GM15510 (cell line): ENCODE measurements around the gene ABLIM2.

Source experiments
- POLR2A ChIP-seq: IDR thresholded peaks from 3 replicates; pipeline ENCODE4 v1.6.1; 2011; ENCODE audit warnings: borderline replicate concordance; ENCODE audit not compliant: insufficient read length; ENCODE audit errors: extremely low read depth

The ABLIM2 gene

GRCh38 chr4:8171984-8172924 is 13.6 kb upstream of the ABLIM2 start:
- TF ChIP-seq POLR2A, result no peak

- TF ChIP-seq POLR2A, result no peak
Observed at GRCh38 chr4:8171266-8171665, 12.7 kb upstream of the ABLIM2 start.

GRCh38 chr4:8170341-8170740 is 11.7 kb upstream of the ABLIM2 start:
- no peak for TF ChIP-seq POLR2A

- no peak for TF ChIP-seq POLR2A
Observed at GRCh38 chr4:8169763-8170162, 11.2 kb upstream of the ABLIM2 start.

GRCh38 chr4:8168832-8169598 is 10.4 kb upstream of the ABLIM2 start:
- TF ChIP-seq POLR2A, result no peak

GRCh38 chr4:8168232-8168631 is 9.6 kb upstream of the ABLIM2 start:
- no peak for TF ChIP-seq POLR2A

GRCh38 chr4:8167815-8168214 is 9.2 kb upstream of the ABLIM2 start:
- TF ChIP-seq POLR2A, result no peak

- no peak for TF ChIP-seq POLR2A
Observed at GRCh38 chr4:8167291-8167690, 8.7 kb upstream of the ABLIM2 start.

- no peak for TF ChIP-seq POLR2A
Observed at GRCh38 chr4:8165374-8165896, 6.8 kb upstream of the ABLIM2 start.

GRCh38 chr4:8164687-8165086 is 6.1 kb upstream of the ABLIM2 start:
- TF ChIP-seq POLR2A, result no peak

GRCh38 chr4:8164194-8164565 is 5.6 kb upstream of the ABLIM2 start:
- no peak for TF ChIP-seq POLR2A

- TF ChIP-seq POLR2A, result no peak
Observed at GRCh38 chr4:8163436-8164193, 5.0 kb upstream of the ABLIM2 start.

- no peak for TF ChIP-seq POLR2A
Observed at GRCh38 chr4:8163026-8163425, 4.4 kb upstream of the ABLIM2 start.

GRCh38 chr4:8162625-8163024 is 4.0 kb upstream of the ABLIM2 start:
- no peak for TF ChIP-seq POLR2A

GRCh38 chr4:8160572-8160971 is 2.0 kb upstream of the ABLIM2 start:
- TF ChIP-seq POLR2A, result no peak
